Measurements from ENCODE around the gene IRX6. TPM values are rescaled to one million over a fixed set of nuclear protein-coding genes. Genes with fewer than 3 reads are reported as not detected.

Gene IRX6
- total and polyA plus RNA-seq, 2 of the 13 experiments (the other 11 are each of a cell fraction or from before 2014, with no cell fraction given) = not detected

DNA sequence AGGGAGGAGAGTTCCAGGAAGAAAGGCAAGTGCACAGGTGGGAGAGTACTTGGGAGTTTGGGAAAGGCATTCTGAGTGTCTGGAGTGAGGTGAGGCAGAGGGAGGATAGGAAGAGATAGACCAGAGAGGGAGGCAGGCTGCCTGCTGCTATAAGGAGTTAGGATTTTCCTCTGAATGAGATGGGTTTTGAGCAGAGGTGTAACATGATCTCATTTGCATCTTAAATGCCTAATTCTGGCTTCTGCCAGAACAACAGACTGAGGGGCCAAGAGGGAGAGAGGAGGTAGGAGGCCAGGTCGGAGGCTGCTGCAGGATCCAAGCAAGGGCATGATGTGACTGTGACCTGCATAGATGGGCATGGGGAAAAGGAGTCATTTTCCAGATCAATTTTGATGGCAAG is 31.5 kb upstream of the IRX6 start:
- DNase-seq (ENCODE audit: low spot score) (no peak), FAIRE-seq (no peak), ATAC-seq (no peak)
- Histone ChIP-seq H3K4me2 (ENCODE audit: low read depth, low read length) (no peak overlapping the region), H3K9ac (ENCODE audit: insufficient read depth, low read depth, low read length) (no peak overlapping the region), H3K27me3 (ENCODE audit: control insufficient read depth in 1 of 2, insufficient read depth in 2 of 2, low read length in 2 of 2) (no peaks in the 10 kb centered on the region), H3K4me3 (replicated peaks in 1 of 3; ENCODE audit: insufficient read depth in 1 of 3, low read depth in 2 of 3, low read length in 3 of 3) (no peak overlapping the region), H3K27ac (ENCODE audit: extremely low read length, insufficient read depth, low read length) (no peak overlapping the region), H3K79me2 (ENCODE audit: insufficient read depth, low read length) (no peaks in the 10 kb centered on the region), H3K9me3 (ENCODE audit: low read length) (no peaks in the 10 kb centered on the region), H3K4me1 (ENCODE audit: insufficient read depth, low read length) (no peaks in the 10 kb centered on the region), H3K36me3 (replicated peaks in 1 of 2; ENCODE audit: control insufficient read depth in 1 of 2, insufficient read depth in 2 of 2, low read length in 2 of 2) (no peaks in the 10 kb centered on the region), H4K20me1 (ENCODE audit: insufficient read depth, low read length) (no peaks in the 10 kb centered on the region), H2AFZ (ENCODE audit: low read length) (no peak overlapping the region)
- CTCF ChIA-PET (ENCODE audit: low intra/inter-chr PET ratio, low total read pairs) = no interaction called here
- no TSS peak for BruUV-seq (replicated peaks)
- WGBS (ENCODE audit: low lambda C conversion rate) = 0% methylated on average over 1 of the region's 1 CpG
- TF ChIP-seq ARNT (IDR thresholded peaks at IDR 0.05) (no peak), ZBTB4 (CRISPR knock-in tag; IDR thresholded peaks at IDR 0.05; ENCODE audit: borderline replicate concordance) (no peak), CHD2 (IDR thresholded peaks at IDR 0.05; ENCODE audit: low read depth, low read length) (no peak), HOXD1 (CRISPR knock-in tag; IDR thresholded peaks at IDR 0.05) (no peak)
- in situ Hi-C loops (cut with HindIII; ENCODE audit: extremely low pct_ligation_motif_present, low pct_unique_long_range_greater_than_20kb) (no loop called here), intact Hi-C loops (cut with micrococcal nuclease; ENCODE audit: unreplicated experiment) (no loop called here)
- POLR2A ChIA-PET = no interaction called here

GRCh38 chr16:55294129-55294528 is 29.9 kb upstream of the IRX6 start:
- DNase-seq (ENCODE audit: low spot score) (no peak), FAIRE-seq (no peak), ATAC-seq (no peak)
- POLR2A ChIA-PET = no interaction called here
- Histone ChIP-seq H3K4me3 (replicated peaks in 1 of 3; ENCODE audit: insufficient read depth in 1 of 3, low read depth in 2 of 3, low read length in 3 of 3) (no peak overlapping the region), H3K36me3 (replicated peaks in 1 of 2; ENCODE audit: control insufficient read depth in 1 of 2, insufficient read depth in 2 of 2, low read length in 2 of 2) (no peaks in the 10 kb centered on the region), H3K27me3 (ENCODE audit: control insufficient read depth in 1 of 2, insufficient read depth in 2 of 2, low read length in 2 of 2) (no peaks in the 10 kb centered on the region), H3K27ac (ENCODE audit: extremely low read length, insufficient read depth, low read length) (no peak overlapping the region), H2AFZ (ENCODE audit: low read length) (no peak overlapping the region), H3K79me2 (ENCODE audit: insufficient read depth, low read length) (no peaks in the 10 kb centered on the region), H3K4me1 (ENCODE audit: insufficient read depth, low read length) (no peaks in the 10 kb centered on the region), H3K9ac (ENCODE audit: insufficient read depth, low read depth, low read length) (no peak overlapping the region), H3K4me2 (ENCODE audit: low read depth, low read length) (no peak overlapping the region), H3K9me3 (ENCODE audit: low read length) (no peaks in the 10 kb centered on the region), H4K20me1 (ENCODE audit: insufficient read depth, low read length) (no peaks in the 10 kb centered on the region)
- BruUV-seq (replicated peaks) = no TSS peak
- 38% methylated on average over 4 of the region's 4 CpGs for WGBS (ENCODE audit: low lambda C conversion rate)
- intact Hi-C loops (cut with micrococcal nuclease; ENCODE audit: unreplicated experiment) (no loop called here), in situ Hi-C loops (cut with HindIII; ENCODE audit: extremely low pct_ligation_motif_present, low pct_unique_long_range_greater_than_20kb) (no loop called here)
- CTCF ChIA-PET (ENCODE audit: low intra/inter-chr PET ratio, low total read pairs) = no interaction called here
- TF ChIP-seq ZNF629 (CRISPR knock-in tag; conservative IDR thresholded peaks at IDR 0.05) = peak; percentile 78
- TF ChIP-seq CTCF (CRISPR knock-in tag; IDR thresholded peaks at IDR 0.05) = 0 out of 2 replicates have a peak, but pooled peaks have one; percentile 12
- TF ChIP-seq, protein P1, sequence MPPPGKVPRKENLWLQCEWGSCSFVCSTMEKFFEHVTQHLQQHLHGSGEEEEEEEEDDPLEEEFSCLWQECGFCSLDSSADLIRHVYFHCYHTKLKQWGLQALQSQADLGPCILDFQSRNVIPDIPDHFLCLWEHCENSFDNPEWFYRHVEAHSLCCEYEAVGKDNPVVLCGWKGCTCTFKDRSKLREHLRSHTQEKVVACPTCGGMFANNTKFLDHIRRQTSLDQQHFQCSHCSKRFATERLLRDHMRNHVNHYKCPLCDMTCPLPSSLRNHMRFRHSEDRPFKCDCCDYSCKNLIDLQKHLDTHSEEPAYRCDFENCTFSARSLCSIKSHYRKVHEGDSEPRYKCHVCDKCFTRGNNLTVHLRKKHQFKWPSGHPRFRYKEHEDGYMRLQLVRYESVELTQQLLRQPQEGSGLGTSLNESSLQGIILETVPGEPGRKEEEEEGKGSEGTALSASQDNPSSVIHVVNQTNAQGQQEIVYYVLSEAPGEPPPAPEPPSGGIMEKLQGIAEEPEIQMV (CRISPR knock-in tag; IDR thresholded peaks at IDR 0.05; ENCODE audit: low read depth) = no peak
- peak; percentile 50; the same call in 1 of the 2 replicates for TF ChIP-seq PPARG (CRISPR knock-in tag; conservative IDR thresholded peaks at IDR 0.05)

Measured in HepG2 (cell line).